Measurements from ENCODE around the gene PRKCB.
"Not testable (repeated sequence)": the region's sequence is repeated elsewhere in the genome, so short reads cannot be mapped to it uniquely, and the experiment has no call there.

The PRKCB gene

GRCh38 chr16:24005577-24005976 is 169.8 kb downstream of the PRKCB start:
- Histone ChIP-seq H3K36me3 (no peaks in the 10 kb centered on the region), H3K9ac (no peak overlapping the region), H4K20me1 (no peaks in the 10 kb centered on the region), H3K4me1 (peaks cover 45% of the 10 kb centered on the region), H3K27me3 (no peaks in the 10 kb centered on the region), H3K4me2 (peak overlapping the region; percentile 18; the same call in 1 of the 2 replicates), H3K27ac (no peak overlapping the region), H3K4me3 (no peak overlapping the region), H3K9me3 (no peaks in the 10 kb centered on the region)
- TF ChIP-seq Cebpa-rat (IDR thresholded peaks at IDR 0.05): no peak

GRCh38 chr16:24007391-24007790 is 171.6 kb downstream of the PRKCB start:
- Histone ChIP-seq H3K27ac (no peak overlapping the region), H3K27me3 (no peaks in the 10 kb centered on the region), H3K4me2 (no peak overlapping the region), H4K20me1 (no peaks in the 10 kb centered on the region), H3K36me3 (no peaks in the 10 kb centered on the region), H3K9me3 (no peaks in the 10 kb centered on the region), H3K4me1 (peaks cover 45% of the 10 kb centered on the region), H3K4me3 (no peak overlapping the region), H3K9ac (no peak overlapping the region)
- no peak for TF ChIP-seq Cebpa-rat (IDR thresholded peaks at IDR 0.05)

GRCh38 chr16:24007934-24008333 is 172.2 kb downstream of the PRKCB start:
- Histone ChIP-seq H3K4me2 (no peak overlapping the region), H3K4me1 (peaks cover 41% of the 10 kb centered on the region), H3K27ac (no peak overlapping the region), H3K27me3 (no peaks in the 10 kb centered on the region), H3K4me3 (no peak overlapping the region), H3K9ac (no peak overlapping the region), H4K20me1 (no peaks in the 10 kb centered on the region), H3K9me3 (no peaks in the 10 kb centered on the region), H3K36me3 (no peaks in the 10 kb centered on the region)
- TF ChIP-seq Cebpa-rat (IDR thresholded peaks at IDR 0.05): no peak

- Histone ChIP-seq H3K36me3 (no peaks in the 10 kb centered on the region), H3K27me3 (no peaks in the 10 kb centered on the region), H4K20me1 (no peaks in the 10 kb centered on the region), H3K9ac (no peak overlapping the region), H3K9me3 (no peaks in the 10 kb centered on the region), H3K4me1 (peaks cover 44% of the 10 kb centered on the region), H3K4me2 (no peak overlapping the region), H3K27ac (no peak overlapping the region), H3K4me3 (no peak overlapping the region)
- no peak for TF ChIP-seq Cebpa-rat (IDR thresholded peaks at IDR 0.05)
Observed at GRCh38 chr16:24009098-24009497, 173.3 kb downstream of the PRKCB start.

- H3K4me3 ChIP-seq: no peak overlapping the region
- H4K20me1 ChIP-seq: no peaks in the 10 kb centered on the region
- no peaks in the 10 kb centered on the region for H3K36me3 ChIP-seq
- peaks cover 52% of the 10 kb centered on the region for H3K4me1 ChIP-seq
- peak overlapping the region; percentile 18; the same call in 1 of the 2 replicates for H3K4me2 ChIP-seq
- H3K27me3 ChIP-seq: no peaks in the 10 kb centered on the region
- H3K9ac ChIP-seq: no peak overlapping the region
- no peak for TF ChIP-seq Cebpa-rat (IDR thresholded peaks at IDR 0.05)
- H3K9me3 ChIP-seq: no peaks in the 10 kb centered on the region
- H3K27ac ChIP-seq: no peak overlapping the region
Observed at GRCh38 chr16:24009955-24010354, 174.2 kb downstream of the PRKCB start.

- Histone ChIP-seq H4K20me1 (no peaks in the 10 kb centered on the region), H3K27ac (no peak overlapping the region), H3K9me3 (no peaks in the 10 kb centered on the region), H3K4me1 (peaks cover 55% of the 10 kb centered on the region), H3K27me3 (no peaks in the 10 kb centered on the region), H3K4me3 (no peak overlapping the region), H3K4me2 (peak overlapping the region; percentile 18; the same call in 1 of the 2 replicates), H3K36me3 (no peaks in the 10 kb centered on the region), H3K9ac (no peak overlapping the region)
- TF ChIP-seq Cebpa-rat (IDR thresholded peaks at IDR 0.05): no peak
Observed at GRCh38 chr16:24010440-24011089, 174.8 kb downstream of the PRKCB start.

- Histone ChIP-seq H3K36me3 (no peaks in the 10 kb centered on the region), H3K4me1 (peaks cover 57% of the 10 kb centered on the region), H3K9ac (no peak overlapping the region), H3K9me3 (no peaks in the 10 kb centered on the region), H3K27ac (no peak overlapping the region), H3K4me3 (no peak overlapping the region), H4K20me1 (no peaks in the 10 kb centered on the region), H3K27me3 (no peaks in the 10 kb centered on the region), H3K4me2 (no peak overlapping the region)
- TF ChIP-seq Cebpa-rat (IDR thresholded peaks at IDR 0.05): no peak
Observed at GRCh38 chr16:24011237-24011636, 175.5 kb downstream of the PRKCB start.

- Histone ChIP-seq H3K36me3 (no peaks in the 10 kb centered on the region), H3K4me1 (peaks cover 64% of the 10 kb centered on the region), H3K4me3 (no peak overlapping the region), H3K9me3 (no peaks in the 10 kb centered on the region), H4K20me1 (no peaks in the 10 kb centered on the region), H3K27ac (peak overlapping the region; percentile 53; the same call in 1 of the 2 replicates), H3K9ac (no peak overlapping the region), H3K4me2 (peak overlapping the region; percentile 84), H3K27me3 (no peaks in the 10 kb centered on the region)
- no peak for TF ChIP-seq Cebpa-rat (IDR thresholded peaks at IDR 0.05)
Observed at GRCh38 chr16:24013054-24013636, 177.4 kb downstream of the PRKCB start.

- Histone ChIP-seq H3K4me1 (peaks cover 55% of the 10 kb centered on the region), H3K9ac (no peak overlapping the region; the same call in 1 of the 2 replicates), H4K20me1 (no peaks in the 10 kb centered on the region), H3K9me3 (no peaks in the 10 kb centered on the region), H3K36me3 (no peaks in the 10 kb centered on the region), H3K4me3 (0 out of 2 replicates have a peak overlapping the region, but pooled peaks have one; percentile 6), H3K4me2 (peak overlapping the region; percentile 84), H3K27me3 (no peaks in the 10 kb centered on the region), H3K27ac (peak overlapping the region; percentile 53)
- TF ChIP-seq Cebpa-rat (IDR thresholded peaks at IDR 0.05): no peak
Observed at GRCh38 chr16:24013864-24014645, 178.3 kb downstream of the PRKCB start.

GRCh38 chr16:24014955-24015354 is 179.2 kb downstream of the PRKCB start:
- not testable (repeated sequence) for H3K9me3 ChIP-seq, H3K27me3 ChIP-seq, H3K4me3 ChIP-seq, H3K9ac ChIP-seq, H4K20me1 ChIP-seq, H3K36me3 ChIP-seq
- H3K27ac ChIP-seq: peak overlapping the region; percentile 16; the same call in 1 of the 2 replicates
- H3K4me1 ChIP-seq: peaks cover 52% of the 10 kb centered on the region
- H3K4me2 ChIP-seq: peak overlapping the region; percentile 84; the same call in 1 of the 2 replicates

All from BLaER1 (cell line).